EH (cell line): ENCODE results near the gene GCFC2.
"Not testable (repeated sequence)": the region's sequence is repeated elsewhere in the genome, so short reads cannot be mapped to it uniquely, and the experiment has no call there.

Experiments
- DNase-seq: peaks from one replicate; pipeline ENCODE4 v3.0.0-alpha.2; 2015; ENCODE audit warnings: low read depth

Gene GCFC2

DNA sequence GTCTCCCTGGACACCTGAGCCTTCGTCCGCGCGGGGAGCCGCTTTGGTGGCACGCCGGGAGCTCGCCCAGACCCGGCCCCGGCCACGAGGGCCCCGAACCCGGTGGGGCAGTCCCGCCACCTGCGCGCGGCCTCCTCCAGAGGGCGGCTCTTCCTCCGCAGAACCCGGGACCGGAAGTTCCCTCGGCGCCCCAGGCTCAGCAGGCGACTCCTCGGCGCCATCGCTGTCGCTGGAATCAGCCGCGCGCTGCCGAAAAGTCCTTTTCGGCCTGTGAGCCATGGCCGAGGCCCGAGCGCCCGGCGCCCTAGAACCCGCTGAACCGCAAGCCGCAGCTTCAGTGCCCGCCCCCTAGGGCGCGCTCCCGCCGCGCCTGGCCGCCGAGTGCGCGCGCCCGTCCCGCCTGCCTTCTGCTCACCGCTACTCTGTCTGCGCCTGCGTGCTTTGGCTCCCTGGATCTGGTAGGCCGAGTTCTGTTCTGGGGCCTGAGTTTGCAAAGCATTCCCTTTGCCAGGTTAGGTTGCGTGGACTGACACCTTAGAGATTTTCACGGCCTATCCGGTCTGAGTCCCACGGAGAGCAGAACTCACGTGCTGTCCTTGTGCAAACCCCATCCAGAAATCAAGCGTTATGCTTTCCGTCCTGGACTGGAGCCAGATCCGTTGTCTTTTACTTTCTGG lies at the start of gene GCFC2:
Gene GCFC2, minus strand, starts transcription at position 339 of the 677 bp plus-strand sequence. Its CDS starts 60 bp downstream, at position 279.
- DNase-seq, result peak; percentile 89

GRCh38 chr2:75752828-75753227 lies 42.1 kb upstream of the GCFC2 start:
- DNase-seq, result no peak

DNA sequence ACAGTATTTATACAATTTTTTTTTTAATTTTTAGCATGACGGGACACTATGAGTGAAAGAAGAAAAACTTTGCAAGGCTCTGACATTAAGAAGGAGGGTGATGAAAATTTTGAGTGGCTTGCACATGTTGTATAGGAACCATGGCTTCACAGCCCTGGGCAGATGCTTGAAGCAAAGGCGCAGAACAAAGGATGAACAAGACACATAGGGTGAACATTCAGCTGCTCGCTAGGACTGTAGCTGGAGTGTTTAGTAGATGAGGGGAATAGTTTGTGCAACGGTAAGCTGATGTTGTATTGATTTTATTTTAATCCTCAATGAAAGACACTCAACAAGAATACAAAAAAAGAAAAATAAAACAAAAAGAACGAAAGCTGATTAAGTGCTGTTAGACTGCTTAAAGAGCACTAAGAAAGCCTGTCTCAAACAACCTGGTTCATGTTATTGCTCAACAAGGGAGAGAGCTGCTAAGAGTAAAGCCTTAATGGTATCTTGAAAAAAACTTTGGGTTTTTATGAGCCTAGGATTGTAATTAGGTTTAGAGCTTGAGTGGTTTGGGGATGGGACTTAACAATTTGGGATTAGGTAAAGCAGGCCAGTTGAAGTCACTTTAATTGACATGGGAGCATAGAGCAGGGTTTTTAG lies 41.2 kb upstream of the GCFC2 start:
- no peak for DNase-seq

- no peak for DNase-seq
These were observed 40.6 kb upstream of the GCFC2 start for GRCh38 chr2:75751360-75751759.

DNA sequence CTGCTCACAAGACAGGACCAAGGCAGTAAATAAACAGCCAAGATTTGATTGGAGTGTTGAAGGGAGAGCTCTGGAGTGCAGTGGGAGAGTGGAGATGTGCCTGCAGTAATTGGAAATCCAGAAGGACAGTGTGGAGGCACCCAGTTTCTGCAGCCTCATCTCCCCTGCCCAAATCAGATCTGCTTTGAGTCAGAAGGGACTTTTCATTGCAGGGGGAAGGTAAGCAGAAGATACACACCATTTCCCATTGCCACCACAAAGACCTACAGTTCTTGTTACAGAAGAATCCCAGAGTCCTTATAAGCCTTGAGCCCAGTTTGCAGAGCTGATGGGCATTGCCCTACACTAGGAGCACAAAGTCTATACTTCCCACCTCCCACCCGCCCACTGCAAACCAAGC lies 27.2 kb upstream of the GCFC2 start:
- DNase-seq, result no peak

DNA sequence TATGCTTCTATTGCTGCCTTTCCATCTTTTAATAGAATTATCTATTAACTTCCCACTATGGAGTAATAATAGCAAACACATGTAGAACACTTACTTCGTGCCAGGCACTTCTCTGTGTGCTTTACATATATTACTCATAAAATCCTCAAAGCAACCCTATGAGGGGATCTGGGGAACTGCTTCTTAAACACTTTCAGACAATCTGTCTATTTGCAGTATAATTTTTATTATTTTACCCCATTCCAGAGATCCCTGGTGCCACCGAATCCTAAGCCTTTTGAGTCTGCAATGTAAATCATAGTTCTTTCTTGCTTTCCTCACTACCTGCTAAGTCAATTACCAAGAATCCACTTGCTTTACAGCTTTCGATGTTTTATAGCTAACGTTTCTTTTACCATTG lies 25.6 kb upstream of the GCFC2 start:
- DNase-seq, result no peak

DNA sequence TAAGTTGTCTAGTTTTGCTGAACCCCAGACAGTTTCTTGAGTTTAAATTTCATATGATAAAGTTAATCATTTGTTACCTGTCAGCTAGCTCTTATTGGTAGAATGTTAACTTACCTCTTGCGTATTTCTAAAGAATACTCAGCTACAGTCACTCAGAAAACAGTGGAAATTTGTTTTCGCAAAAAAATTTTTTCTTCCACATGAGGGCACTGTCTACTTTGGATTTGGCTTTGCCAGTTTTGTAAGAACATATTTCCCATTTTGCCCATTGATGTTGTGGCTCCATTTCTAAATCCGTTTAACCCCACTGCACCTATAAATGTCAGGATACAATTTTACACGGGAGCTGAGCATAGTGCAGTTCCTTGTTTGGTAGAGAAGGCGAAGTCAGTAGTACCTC lies 19.1 kb upstream of the GCFC2 start:
- DNase-seq, result no peak

DNA sequence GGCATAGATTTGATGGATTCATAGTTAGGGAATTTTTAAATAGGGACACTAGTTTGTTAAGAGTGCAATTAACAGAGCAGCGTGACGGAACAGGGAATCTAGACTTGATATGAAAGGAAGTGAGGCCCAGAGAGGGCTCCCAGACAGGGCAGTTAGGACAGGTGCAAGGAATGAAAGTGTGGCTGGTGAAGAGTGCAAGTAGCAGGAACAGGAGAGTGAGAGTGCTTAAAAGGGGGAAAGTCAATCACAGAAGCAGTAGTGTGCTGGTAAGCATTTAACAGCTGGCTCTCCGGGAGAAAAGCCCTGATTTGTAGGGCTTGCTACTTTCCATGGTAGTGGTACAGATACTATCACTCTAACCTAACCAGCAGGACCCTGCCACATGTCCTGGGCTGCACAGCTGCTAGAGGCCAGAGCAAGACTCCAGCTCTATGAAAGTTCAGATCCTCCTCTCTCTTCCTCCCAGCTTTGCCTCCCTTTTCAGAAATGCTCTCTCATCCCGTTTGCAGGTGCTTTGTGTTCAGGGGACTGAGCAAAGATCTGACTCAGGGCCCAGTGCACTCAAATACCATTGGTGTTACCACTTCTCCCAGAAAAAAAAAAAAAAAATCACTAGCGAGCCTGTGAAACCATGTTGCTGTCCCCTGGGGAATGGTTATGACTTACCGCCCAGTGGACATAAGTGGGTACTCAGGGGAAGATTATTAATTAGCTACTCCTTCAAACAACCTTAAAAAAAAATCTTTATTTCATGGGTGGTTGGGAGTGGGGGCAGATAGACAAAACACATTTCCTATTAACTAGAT lies 18.1 kb upstream of the GCFC2 start:
- no peak for DNase-seq

GRCh38 chr2:75722687-75723086 lies 12.0 kb upstream of the GCFC2 start:
- no peak for DNase-seq

GRCh38 chr2:75720525-75720924 lies 9.8 kb upstream of the GCFC2 start:
- no peak for DNase-seq

DNA sequence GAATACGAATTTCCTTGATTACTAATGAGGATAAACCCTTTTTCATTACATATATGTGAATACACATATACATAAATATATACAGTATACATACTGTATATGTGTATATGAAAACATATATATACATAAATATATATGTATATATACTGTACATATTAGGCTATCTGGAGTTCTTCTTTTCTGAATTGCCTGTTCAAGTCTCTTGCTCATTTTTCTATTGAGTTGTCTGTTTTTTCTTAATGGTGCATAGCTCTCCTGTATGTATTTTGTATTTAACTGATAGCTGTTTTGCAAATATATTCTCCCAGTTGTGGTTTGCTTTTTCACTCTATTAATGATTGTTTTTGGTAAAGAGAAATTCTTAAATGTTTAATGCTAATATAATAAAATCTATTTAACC lies 8.9 kb upstream of the GCFC2 start:
- DNase-seq, result no peak

GRCh38 chr2:75716406-75716805 lies 5.7 kb upstream of the GCFC2 start:
- DNase-seq, result peak; percentile 19

- not testable (repeated sequence) for DNase-seq
These were observed 875 bp upstream of the GCFC2 start for GRCh38 chr2:75711590-75711989.

DNA sequence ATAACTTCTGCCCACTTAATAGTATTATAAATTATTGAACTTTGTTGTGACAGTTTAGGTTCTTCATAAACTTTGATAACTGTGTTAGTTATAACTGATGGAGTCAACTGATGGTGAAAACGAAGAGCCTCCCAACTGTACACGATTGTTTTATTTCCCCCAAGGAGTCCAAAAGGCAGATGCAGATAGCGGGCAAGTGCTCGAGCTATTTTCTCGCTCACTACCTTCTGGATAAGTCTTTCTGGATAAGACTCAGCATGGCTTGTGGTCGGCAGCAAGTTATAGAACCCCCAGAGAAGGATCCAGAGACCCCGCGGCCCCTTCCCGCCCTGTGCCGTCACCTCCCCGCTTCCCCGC lies 517 bp downstream of the GCFC2 start:
- DNase-seq, result no peak

- DNase-seq, result no peak
These were observed 1.4 kb downstream of the GCFC2 start for GRCh38 chr2:75709297-75709696.

DNA sequence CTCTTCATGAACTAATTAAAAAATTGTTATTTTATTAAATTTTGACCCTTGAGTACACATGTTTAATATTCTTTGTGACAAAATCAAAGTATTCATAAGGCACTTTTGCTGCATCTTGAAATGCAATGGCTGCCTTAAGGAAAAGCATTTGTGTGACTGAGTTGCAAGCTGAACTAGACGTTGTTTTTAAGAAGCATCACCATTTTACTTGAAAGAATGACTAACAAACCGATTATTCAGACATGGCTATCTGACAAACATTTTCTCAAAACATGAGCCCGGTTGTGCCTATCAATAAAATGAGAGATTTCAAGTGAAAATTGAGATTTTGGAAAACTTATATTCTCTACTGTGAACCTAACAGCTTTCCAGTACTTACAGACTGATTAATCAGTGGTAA lies 2.8 kb downstream of the GCFC2 start:
- peak; percentile 19 for DNase-seq

DNA sequence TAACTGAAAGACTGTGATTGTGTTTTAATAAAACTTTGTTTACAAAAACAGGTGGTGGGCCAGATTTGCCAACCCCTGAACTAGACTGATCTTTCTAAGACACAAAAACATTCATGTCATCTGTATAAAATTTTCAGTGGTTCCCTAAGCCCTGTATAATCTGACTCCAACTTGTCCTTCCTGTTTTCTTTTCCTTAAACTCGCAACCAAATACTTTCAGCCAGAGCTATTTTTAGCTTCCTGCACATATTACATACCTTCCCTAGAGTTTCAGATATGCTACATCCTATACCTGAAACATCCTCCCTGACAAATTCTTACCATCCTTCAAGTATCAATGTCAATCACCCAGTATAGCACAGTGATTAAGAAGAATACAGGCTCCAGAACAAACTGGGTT lies 4.8 kb downstream of the GCFC2 start:
- peak; percentile 50 for DNase-seq

GRCh38 chr2:75703589-75704287 lies 7.0 kb downstream of the GCFC2 start:
- DNase-seq, result no peak

GRCh38 chr2:75702593-75702992 lies 8.1 kb downstream of the GCFC2 start:
- DNase-seq, result no peak

- DNase-seq, result peak; percentile 76
These were observed 11.8 kb downstream of the GCFC2 start for GRCh38 chr2:75698918-75699317.

- DNase-seq, result no peak
These were observed 22.5 kb downstream of the GCFC2 start for GRCh38 chr2:75688196-75688595.

DNA sequence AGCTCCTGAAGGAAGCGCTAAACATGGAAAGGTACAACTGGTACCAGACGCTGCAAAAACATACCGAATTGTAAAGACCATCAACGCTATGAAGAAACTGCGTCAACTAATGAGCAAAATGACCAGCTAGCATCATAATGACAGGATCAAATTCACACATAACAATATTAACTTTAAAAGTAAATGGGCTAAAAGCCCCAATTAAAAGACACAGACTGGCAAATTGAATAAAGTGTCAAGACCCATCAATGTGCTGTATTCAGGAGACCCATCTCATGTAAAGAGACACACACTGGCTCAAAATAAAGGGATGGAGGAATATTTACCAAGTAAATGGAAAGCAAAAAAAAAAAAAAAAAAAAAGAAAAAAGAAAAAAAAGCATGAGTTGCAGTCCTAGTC lies 27.3 kb downstream of the GCFC2 start:
- not testable (repeated sequence) for DNase-seq

GRCh38 chr2:75680402-75680801 lies 30.3 kb downstream of the GCFC2 start:
- DNase-seq, result no peak
